Testis (tissue), 3 donors: ENCODE measurements around the gene PPFIBP1. TPM values are rescaled to one million over a fixed set of nuclear protein-coding genes. Genes with fewer than 3 reads are reported as not detected.

ENCODE experiments used
- DNase-seq: peaks from one replicate; pipeline ENCODE4 v3.0.0-alpha.2; 2019
- H3K27ac ChIP-seq, 2 donors: fragments of 200-600 bp; sonication (generic); one replicate each; pipeline ENCODE4 v1.5.1; 2019
- H3K27me3 ChIP-seq: fragments of 200-600 bp; sonication (generic); one replicate; pipeline ENCODE4 v1.5.1; 2019
- H3K36me3 ChIP-seq: fragments of 200-600 bp; sonication (generic); one replicate; pipeline ENCODE4 v1.5.1; 2017; ENCODE audit warnings: low read depth; ENCODE audit errors: missing control alignments
- H3K4me1 ChIP-seq: fragments of 200-600 bp; sonication (generic); one replicate; pipeline ENCODE4 v1.5.1; 2019
- H3K4me3 ChIP-seq, 2 donors: fragments of 200-600 bp; sonication (generic); one replicate each; pipeline ENCODE4 v1.5.1; 2017 to 2019
- H3K9me3 ChIP-seq: fragments of 200-600 bp; sonication (generic); one replicate; pipeline ENCODE4 v1.5.1; 2017
- POLR2A ChIP-seq: fragments of 450-650 bp; IDR thresholded peaks from one replicate; pipeline ENCODE4 v1.6.1; 2017; ENCODE audit warnings: antibody characterized with exemption, mild to moderate bottlenecking, moderate library complexity
- WGBS, 2 donors: methylation state at CpG; one replicate each; pipeline ENCODE4 v1.1.5; 2018; 5-methylcytosine and 5-hydroxymethylcytosine counted together
- intact Hi-C: fragments of 100-400 bp; cut with DNase I; formaldehyde crosslinking; loops from one replicate; pipeline ENCODE4 v1.15.1; 2023; ENCODE audit warnings: low total_unique reads
- polyA plus RNA-seq: library from polyadenylated mRNA; stranded (reverse); fragments of 350-450 nt; fragmentation: Illumina TruSeq; extraction: RNeasy Lipid Tissue Mini Kit (QIAGEN cat#74804); gene quantifications from one replicate; pipeline ENCODE4 v1.2.3, GENCODE V29; 2014; ENCODE audit warnings: low read depth, low replicate concordance; ENCODE audit not compliant: insufficient read depth
- total RNA-seq, 2 donors: library from RNA; depleted of rRNA; stranded (reverse); fragments of >200 nt; gene quantifications; one replicate each; pipeline ENCODE4 v1.2.3, GENCODE V29; 2016
- TF ChIP-seq, protein P1 (sequence below), 3 experiments: fragments of 450-650 bp in 2 of 3; fragments of 200-600 bp in 1 of 3; sonication (generic) in 1 of 3; IDR thresholded peaks; one replicate each; pipeline ENCODE4 v1.5.1; 2016 to 2019; ENCODE audit warnings: antibody characterized with exemption in 3 of 3, mild to moderate bottlenecking in 2 of 3, moderate library complexity in 1 of 3

The PPFIBP1 gene
- total and polyA plus RNA-seq, 3 donors from 2014 or later: 33.4 to 87.8 (median 75.3) TPM

GRCh38 chr12:27480016-27480415, 44.0 kb upstream of the PPFIBP1 start:
- no peaks in the 10 kb centered on the region for H3K36me3 ChIP-seq
- TF ChIP-seq, protein P1, sequence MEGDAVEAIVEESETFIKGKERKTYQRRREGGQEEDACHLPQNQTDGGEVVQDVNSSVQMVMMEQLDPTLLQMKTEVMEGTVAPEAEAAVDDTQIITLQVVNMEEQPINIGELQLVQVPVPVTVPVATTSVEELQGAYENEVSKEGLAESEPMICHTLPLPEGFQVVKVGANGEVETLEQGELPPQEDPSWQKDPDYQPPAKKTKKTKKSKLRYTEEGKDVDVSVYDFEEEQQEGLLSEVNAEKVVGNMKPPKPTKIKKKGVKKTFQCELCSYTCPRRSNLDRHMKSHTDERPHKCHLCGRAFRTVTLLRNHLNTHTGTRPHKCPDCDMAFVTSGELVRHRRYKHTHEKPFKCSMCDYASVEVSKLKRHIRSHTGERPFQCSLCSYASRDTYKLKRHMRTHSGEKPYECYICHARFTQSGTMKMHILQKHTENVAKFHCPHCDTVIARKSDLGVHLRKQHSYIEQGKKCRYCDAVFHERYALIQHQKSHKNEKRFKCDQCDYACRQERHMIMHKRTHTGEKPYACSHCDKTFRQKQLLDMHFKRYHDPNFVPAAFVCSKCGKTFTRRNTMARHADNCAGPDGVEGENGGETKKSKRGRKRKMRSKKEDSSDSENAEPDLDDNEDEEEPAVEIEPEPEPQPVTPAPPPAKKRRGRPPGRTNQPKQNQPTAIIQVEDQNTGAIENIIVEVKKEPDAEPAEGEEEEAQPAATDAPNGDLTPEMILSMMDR (IDR thresholded peaks at IDR 0.05): no peak
- TF ChIP-seq POLR2A: no peak
- H3K27ac ChIP-seq: no peak overlapping the region
- intact Hi-C loops: no loop called here
- H3K4me3 ChIP-seq: no peak overlapping the region
- H3K27me3 ChIP-seq: no peaks in the 10 kb centered on the region
- no peak for DNase-seq
- no peaks in the 10 kb centered on the region for H3K9me3 ChIP-seq
- no peaks in the 10 kb centered on the region for H3K4me1 ChIP-seq
- 93% methylated on average over 1 of the region's 1 CpG; no CpG with 5 or more reads in 1 of the 2 donors for whole genome bisulfite sequencing, 2 donors

DNA sequence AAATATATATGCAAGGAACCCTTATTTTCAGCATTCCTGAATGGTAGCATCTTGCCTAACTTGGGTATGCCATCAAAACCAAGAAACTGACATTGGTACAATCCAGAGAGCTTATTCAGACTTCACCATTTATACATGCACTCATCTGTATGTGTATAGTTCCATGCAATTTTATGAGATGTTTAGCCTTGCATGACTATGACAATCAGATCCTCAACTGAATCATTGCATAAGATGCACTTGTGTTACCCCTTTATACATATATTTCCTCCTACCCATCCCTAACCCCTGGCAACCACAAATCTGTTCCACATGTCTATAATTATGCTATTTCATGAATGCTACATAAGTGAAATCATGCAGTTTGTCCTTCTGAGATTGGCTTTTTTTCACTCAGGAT, 37.0 kb upstream of the PPFIBP1 start:
- no peaks in the 10 kb centered on the region for H3K36me3 ChIP-seq

GRCh38 chr12:27488479-27488878, 35.5 kb upstream of the PPFIBP1 start:
- no peaks in the 10 kb centered on the region for H3K4me1 ChIP-seq
- H3K9me3 ChIP-seq: no peaks in the 10 kb centered on the region
- no peak overlapping the region for H3K27ac ChIP-seq
- H3K36me3 ChIP-seq: no peaks in the 10 kb centered on the region
- no peak for DNase-seq
- no peak overlapping the region for H3K4me3 ChIP-seq
- no peak for TF ChIP-seq POLR2A
- TF ChIP-seq, protein P1 (IDR thresholded peaks at IDR 0.05): no peak
- H3K27me3 ChIP-seq: no peaks in the 10 kb centered on the region
- WGBS, 2 donors: 83 to 88% methylated on average over 5 of the region's 5 CpGs
- intact Hi-C loops: no loop called here

More for the DNA sequence above, 37.0 kb upstream of the PPFIBP1 start:
- Histone ChIP-seq H3K27ac (no peak overlapping the region), H3K4me1 (no peaks in the 10 kb centered on the region), H3K27me3 (no peaks in the 10 kb centered on the region), H3K4me3 (no peak overlapping the region), H3K9me3 (no peaks in the 10 kb centered on the region)
- TF ChIP-seq, protein P1 (IDR thresholded peaks at IDR 0.05): no peak
- TF ChIP-seq POLR2A: no peak
- no peak for DNase-seq
- intact Hi-C loops: no loop called here

- intact Hi-C loops: no loop called here
- Histone ChIP-seq H3K4me1 (no peaks in the 10 kb centered on the region), H3K4me3 (no peak overlapping the region), H3K36me3 (no peaks in the 10 kb centered on the region), H3K27ac (no peak overlapping the region), H3K9me3 (no peaks in the 10 kb centered on the region), H3K27me3 (no peaks in the 10 kb centered on the region)
- no peak for DNase-seq
- WGBS, 2 donors: 56 to 68% methylated on average over 2 of the region's 2 CpGs
- no peak for TF ChIP-seq POLR2A
- TF ChIP-seq, protein P1 (IDR thresholded peaks at IDR 0.05): no peak
These were observed 32.8 kb upstream of the PPFIBP1 start for GRCh38 chr12:27491226-27491625.

DNA sequence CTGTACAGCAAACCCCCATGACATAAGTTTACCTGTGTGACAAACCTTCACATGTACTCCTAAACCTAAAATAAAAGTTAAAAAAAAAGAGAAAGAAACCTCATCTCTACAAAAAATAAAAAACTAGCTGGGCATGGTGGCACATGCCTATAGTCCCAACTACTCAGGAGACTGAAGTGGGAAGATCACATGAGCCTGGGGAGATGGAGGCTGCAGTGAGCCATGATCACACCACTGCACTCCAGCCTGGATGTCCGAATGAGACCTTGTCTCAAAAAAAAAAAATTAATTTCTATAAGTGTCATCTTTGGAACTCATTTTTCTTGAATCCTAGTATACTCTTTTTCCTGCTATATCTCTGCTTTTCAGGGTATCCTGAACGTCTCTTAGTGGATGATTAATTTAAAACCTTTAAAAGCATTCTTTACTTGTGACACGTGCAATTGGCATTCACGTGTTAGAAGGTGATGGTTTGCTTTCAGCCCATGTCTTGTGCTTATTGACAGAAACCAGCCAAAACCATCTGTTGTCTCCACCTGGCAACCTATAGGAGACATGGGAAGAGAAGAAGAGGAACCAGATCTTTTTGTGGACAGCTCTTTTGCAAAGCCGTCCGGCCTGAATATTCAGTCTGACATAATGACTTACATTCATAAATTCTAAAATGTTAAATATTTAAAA, 30.6 kb upstream of the PPFIBP1 start:
- no peak for TF ChIP-seq POLR2A
- no peak for DNase-seq
- Histone ChIP-seq H3K27ac (no peak overlapping the region), H3K9me3 (no peaks in the 10 kb centered on the region), H3K4me1 (no peaks in the 10 kb centered on the region), H3K4me3 (no peak overlapping the region), H3K36me3 (no peaks in the 10 kb centered on the region), H3K27me3 (no peaks in the 10 kb centered on the region)
- WGBS, 2 donors: 79 to 80% methylated on average over 6 of the region's 6 CpGs
- intact Hi-C loops: no loop called here
